Tibial nerve (tissue), 4 donors: ENCODE results near the gene KLRF2.

Source experiments
- CTCF ChIP-seq, 5 experiments: fragments of 200-600 bp in 3 of 5; fragments of 450-650 bp in 2 of 5; sonication (generic) in 3 of 5; IDR thresholded peaks; one replicate each; pipeline ENCODE4 v1.5.1; 2016 to 2019; ENCODE audit warnings: antibody characterized with exemption in 5 of 5, mild to moderate bottlenecking in 3 of 5, moderate library complexity in 2 of 5
- EP300 ChIP-seq, 2 donors: sonication (generic); formaldehyde crosslinking; IDR thresholded peaks; one replicate each; pipeline ENCODE4 v1.6.1; 2017; ENCODE audit warnings: antibody characterized with exemption in 2 of 2, mild to moderate bottlenecking in 1 of 2
- POLR2A ChIP-seq, 2 donors: fragments of 450-650 bp; IDR thresholded peaks; one replicate each; pipeline ENCODE4 v1.6.1; 2017; ENCODE audit warnings: antibody characterized with exemption in 2 of 2, mild to moderate bottlenecking in 2 of 2, moderate library complexity in 2 of 2

GRCh38 chr12:9872162-9872561 lies 9.1 kb upstream of the KLRF2 start:
- no peak for TF ChIP-seq CTCF (IDR thresholded peaks at IDR 0.05)
- TF ChIP-seq POLR2A (IDR thresholded peaks at IDR 0.05) = no peak
- TF ChIP-seq EP300 (IDR thresholded peaks at IDR 0.05) = no peak
